Astrocyte (in vitro differentiated cells and primary cell): Measurements from ENCODE around the gene WDR13. TPM values are rescaled to one million over a fixed set of nuclear protein-coding genes. Genes with fewer than 3 reads are reported as not detected.

Experiments used
- DNase-seq: peaks from one replicate; pipeline ENCODE4 v3.0.0-alpha.2; 2010; ENCODE audit warnings: low read depth
- FAIRE-seq: peaks from 2 replicates; lab custom pipeline; 2011; peaks lifted over from hg19 to GRCh38; lab: Jason Lieb, UNC
- H2AFZ ChIP-seq: 2 replicates; pipeline ENCODE4 v1.6.0; 2012; ENCODE audit warnings: low read depth, low read length, inconsistent platforms
- H3K27ac ChIP-seq: 2 replicates; pipeline ENCODE4 v1.5.1; 2011; ENCODE audit warnings: low read depth, low read length, inconsistent platforms
- H3K27me3 ChIP-seq: 2 replicates; pipeline ENCODE4 v1.6.0; 2011; ENCODE audit warnings: low read length, inconsistent platforms; ENCODE audit not compliant: insufficient read depth
- H3K36me3 ChIP-seq: 2 replicates; pipeline ENCODE4 v1.5.1; 2011; ENCODE audit warnings: low read length, inconsistent platforms; ENCODE audit not compliant: insufficient read depth
- H3K4me1 ChIP-seq: 2 replicates; pipeline ENCODE4 v1.5.1; 2011; ENCODE audit warnings: low read length, inconsistent platforms; ENCODE audit not compliant: insufficient read depth
- H3K4me2 ChIP-seq: 2 replicates; pipeline ENCODE4 v1.6.0; 2012; ENCODE audit warnings: low read length, inconsistent platforms
- H3K4me3 ChIP-seq: 2 replicates; pipeline ENCODE4 v1.5.1; 2011; ENCODE audit warnings: low read depth, mild to moderate bottlenecking, low read length, inconsistent platforms; ENCODE audit not compliant: insufficient read depth
- H3K79me2 ChIP-seq: 2 replicates; pipeline ENCODE4 v1.6.0; 2012; ENCODE audit warnings: mild to moderate bottlenecking, low read length, inconsistent platforms; ENCODE audit not compliant: insufficient read depth
- H3K9ac ChIP-seq: 2 replicates; pipeline ENCODE4 v1.6.0; 2012; ENCODE audit warnings: mild to moderate bottlenecking, low read length, inconsistent platforms
- H3K9me3 ChIP-seq: 2 replicates; pipeline ENCODE4 v1.5.1; 2012; ENCODE audit warnings: low read depth, mild to moderate bottlenecking, low read length, inconsistent platforms; ENCODE audit not compliant: insufficient read depth
- H4K20me1 ChIP-seq: 2 replicates; pipeline ENCODE4 v1.6.0; 2012; ENCODE audit warnings: low read length, inconsistent platforms; ENCODE audit not compliant: insufficient read depth
- H3K27ac Mint-ChIP-seq: one replicate; pipeline ENCODE4 v1.8.0; 2021; ENCODE audit warnings: mild to moderate bottlenecking, mixed read lengths; ENCODE audit not compliant: unreplicated experiment
- H3K27me3 Mint-ChIP-seq: one replicate; pipeline ENCODE4 v1.8.0; 2021; ENCODE audit warnings: low read depth, mixed read lengths; ENCODE audit not compliant: unreplicated experiment
- H3K36me3 Mint-ChIP-seq: one replicate; pipeline ENCODE4 v1.8.0; 2021; ENCODE audit warnings: low read depth, mixed read lengths; ENCODE audit not compliant: unreplicated experiment
- H3K4me1 Mint-ChIP-seq: one replicate; pipeline ENCODE4 v1.8.0; 2021; ENCODE audit warnings: low read depth, mixed read lengths; ENCODE audit not compliant: unreplicated experiment
- H3K4me3 Mint-ChIP-seq: one replicate; pipeline ENCODE4 v1.8.0; 2021; ENCODE audit warnings: mild to moderate bottlenecking, moderate library complexity, mixed read lengths; ENCODE audit not compliant: unreplicated experiment
- H3K9me3 Mint-ChIP-seq: one replicate; pipeline ENCODE4 v1.8.0; 2021; ENCODE audit warnings: mild to moderate bottlenecking, mixed read lengths; ENCODE audit not compliant: unreplicated experiment
- EZH2 ChIP-seq: IDR thresholded peaks from 2 replicates; pipeline ENCODE4 v1.6.1; 2012; ENCODE audit warnings: mild to moderate bottlenecking, low read length, inconsistent platforms; ENCODE audit not compliant: insufficient read depth
- total RNA-seq: library from RNA; stranded (reverse); gene quantifications from 2 replicates; pipeline ENCODE4 v1.2.1, GENCODE V29; 2021
- TF ChIP-seq, protein P1 (sequence below): IDR thresholded peaks from 2 replicates; pipeline ENCODE4 v1.5.1; 2011; ENCODE audit warnings: low read depth, mild to moderate bottlenecking, inconsistent platforms, low read length, moderate library complexity; ENCODE audit not compliant: insufficient read depth

Gene WDR13
- total RNA-seq, 1 donor from 2014 or later: 65.4 TPM

- Histone ChIP-seq H3K4me1 (peaks cover 17% of the 10 kb centered on the region), H3K36me3 (peaks cover 22% of the 10 kb centered on the region), H3K27ac (no peak overlapping the region), H4K20me1 (peaks cover 39% of the 10 kb centered on the region), H3K79me2 (peaks cover 34% of the 10 kb centered on the region), H2AFZ (no peak overlapping the region), H3K4me3 (no peak overlapping the region), H3K9ac (no peak overlapping the region), H3K27me3 (no peaks in the 10 kb centered on the region), H3K9me3 (no peaks in the 10 kb centered on the region), H3K4me2 (no peak overlapping the region)
- FAIRE-seq: peak; percentile 83
- Mint-ChIP-seq H3K27me3 (no peaks in the 10 kb centered on the region), H3K4me3 (no peak overlapping the region), H3K9me3 (no peaks in the 10 kb centered on the region), H3K27ac (no peak overlapping the region), H3K4me1 (peaks cover 10% of the 10 kb centered on the region), H3K36me3 (peaks cover 6% of the 10 kb centered on the region)
- TF ChIP-seq, protein P1, sequence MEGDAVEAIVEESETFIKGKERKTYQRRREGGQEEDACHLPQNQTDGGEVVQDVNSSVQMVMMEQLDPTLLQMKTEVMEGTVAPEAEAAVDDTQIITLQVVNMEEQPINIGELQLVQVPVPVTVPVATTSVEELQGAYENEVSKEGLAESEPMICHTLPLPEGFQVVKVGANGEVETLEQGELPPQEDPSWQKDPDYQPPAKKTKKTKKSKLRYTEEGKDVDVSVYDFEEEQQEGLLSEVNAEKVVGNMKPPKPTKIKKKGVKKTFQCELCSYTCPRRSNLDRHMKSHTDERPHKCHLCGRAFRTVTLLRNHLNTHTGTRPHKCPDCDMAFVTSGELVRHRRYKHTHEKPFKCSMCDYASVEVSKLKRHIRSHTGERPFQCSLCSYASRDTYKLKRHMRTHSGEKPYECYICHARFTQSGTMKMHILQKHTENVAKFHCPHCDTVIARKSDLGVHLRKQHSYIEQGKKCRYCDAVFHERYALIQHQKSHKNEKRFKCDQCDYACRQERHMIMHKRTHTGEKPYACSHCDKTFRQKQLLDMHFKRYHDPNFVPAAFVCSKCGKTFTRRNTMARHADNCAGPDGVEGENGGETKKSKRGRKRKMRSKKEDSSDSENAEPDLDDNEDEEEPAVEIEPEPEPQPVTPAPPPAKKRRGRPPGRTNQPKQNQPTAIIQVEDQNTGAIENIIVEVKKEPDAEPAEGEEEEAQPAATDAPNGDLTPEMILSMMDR: no peak
- no peak for TF ChIP-seq EZH2
- no peak for DNase-seq
These were observed 18.0 kb upstream of the WDR13 start for GRCh38 chrX:48579259-48579658.

DNA sequence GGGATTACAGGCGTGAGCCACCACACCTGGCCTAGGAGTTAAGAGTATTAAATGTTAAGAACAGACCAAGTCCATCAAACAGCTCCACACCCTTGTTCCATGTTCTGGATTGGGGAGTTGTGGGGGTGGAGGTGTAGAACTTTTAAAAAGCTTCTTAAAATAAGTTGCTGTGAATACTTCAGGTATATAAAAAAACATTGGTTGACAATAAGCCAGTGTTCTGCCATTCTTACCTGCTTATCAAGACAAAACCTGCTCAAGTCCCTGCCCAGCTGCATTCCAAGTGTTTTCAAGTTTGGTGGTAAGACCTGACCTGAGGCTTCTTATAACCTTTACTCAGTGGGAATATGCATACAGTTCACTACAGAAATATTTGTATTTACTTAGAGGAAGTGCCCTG is 16.6 kb upstream of the WDR13 start:
- H3K36me3 ChIP-seq: peaks cover 17% of the 10 kb centered on the region
- H3K9me3 Mint-ChIP-seq: no peaks in the 10 kb centered on the region
- no peak overlapping the region for H2AFZ ChIP-seq
- peaks cover 5% of the 10 kb centered on the region for H3K36me3 Mint-ChIP-seq
- DNase-seq: no peak
- H3K4me1 ChIP-seq: peaks cover 14% of the 10 kb centered on the region
- H3K4me1 Mint-ChIP-seq: peaks cover 10% of the 10 kb centered on the region
- H3K4me2 ChIP-seq: no peak overlapping the region
- no peak for FAIRE-seq
- H3K27ac Mint-ChIP-seq: no peak overlapping the region
- peaks cover 37% of the 10 kb centered on the region for H4K20me1 ChIP-seq
- no peak overlapping the region for H3K9ac ChIP-seq
- no peak overlapping the region for H3K4me3 ChIP-seq
- peaks cover 21% of the 10 kb centered on the region for H3K79me2 ChIP-seq
- no peaks in the 10 kb centered on the region for H3K27me3 ChIP-seq
- H3K27me3 Mint-ChIP-seq: no peaks in the 10 kb centered on the region
- H3K9me3 ChIP-seq: no peaks in the 10 kb centered on the region
- no peak for TF ChIP-seq EZH2
- TF ChIP-seq, protein P1: no peak
- no peak overlapping the region for H3K27ac ChIP-seq
- H3K4me3 Mint-ChIP-seq: no peak overlapping the region

DNA sequence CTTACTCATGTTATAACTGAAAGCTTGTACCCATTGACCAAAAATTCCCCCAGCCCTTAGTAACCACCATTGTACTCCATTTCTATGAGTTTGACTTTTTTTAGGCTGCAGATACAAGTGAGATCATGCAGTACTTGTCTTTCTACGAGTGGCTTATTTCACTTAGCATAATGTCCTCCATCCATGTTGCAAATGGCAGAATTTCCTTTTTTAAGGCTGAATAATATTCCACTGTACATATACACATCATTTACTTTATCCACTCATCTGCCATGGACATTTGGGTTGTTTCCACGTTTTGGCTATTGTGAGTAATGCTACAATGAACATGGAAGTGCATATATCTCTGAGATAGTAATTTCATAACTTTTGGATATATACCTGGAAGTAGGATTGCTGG is 12.6 kb upstream of the WDR13 start:
- H3K4me3 Mint-ChIP-seq: no peak overlapping the region
- FAIRE-seq: peak; percentile 5

More for the DNA sequence above, 12.6 kb upstream of the WDR13 start:
- H3K79me2 ChIP-seq: no peaks in the 10 kb centered on the region
- DNase-seq: no peak
- no peak overlapping the region for H3K27ac ChIP-seq
- H3K27me3 ChIP-seq: no peaks in the 10 kb centered on the region
- H3K4me3 ChIP-seq: no peak overlapping the region
- no peaks in the 10 kb centered on the region for H3K4me1 ChIP-seq
- H4K20me1 ChIP-seq: peaks cover 5% of the 10 kb centered on the region
- Mint-ChIP-seq H3K36me3 (no peaks in the 10 kb centered on the region), H3K27ac (no peak overlapping the region), H3K4me1 (peaks cover 4% of the 10 kb centered on the region), H3K27me3 (no peaks in the 10 kb centered on the region), H3K9me3 (no peaks in the 10 kb centered on the region)
- no peak overlapping the region for H3K9ac ChIP-seq
- TF ChIP-seq, protein P1: no peak
- TF ChIP-seq EZH2: no peak
- no peak overlapping the region for H3K4me2 ChIP-seq
- H3K9me3 ChIP-seq: no peaks in the 10 kb centered on the region
- no peak overlapping the region for H2AFZ ChIP-seq
- no peaks in the 10 kb centered on the region for H3K36me3 ChIP-seq
